A673 (cell line): ENCODE results near the gene TUBG2.

Experiments
- CTCF ChIP-seq: fragments of 300-800, 200-600 bp; sonication (generic); conservative IDR thresholded peaks from 2 replicates; pipeline ENCODE4 v1.5.1; 2017; ENCODE audit warnings: low read depth, mild to moderate bottlenecking, antibody characterized with exemption, low read length, moderate library complexity, mixed read lengths
- EZH2 ChIP-seq: fragments of 200-600 bp; sonication (generic); IDR thresholded peaks from 2 replicates; pipeline ENCODE4 v1.6.1; 2017; ENCODE audit warnings: borderline replicate concordance, low read depth, mild to moderate bottlenecking, mixed read lengths, antibody characterized with exemption, low read length; ENCODE audit not compliant: poor library complexity, severe bottlenecking

- TF ChIP-seq CTCF: no peak
- TF ChIP-seq EZH2: no peak
Measured at GRCh38 chr17:42618442-42619150, 40.5 kb upstream of the TUBG2 start.
